ENCODE data around the gene DLG5. TPM values are rescaled to one million over a fixed set of nuclear protein-coding genes. Genes with fewer than 3 reads are reported as not detected.

Gene DLG5
- total RNA-seq, 2 donors from 2014 or later: 12.0 to 13.6 TPM

DNA sequence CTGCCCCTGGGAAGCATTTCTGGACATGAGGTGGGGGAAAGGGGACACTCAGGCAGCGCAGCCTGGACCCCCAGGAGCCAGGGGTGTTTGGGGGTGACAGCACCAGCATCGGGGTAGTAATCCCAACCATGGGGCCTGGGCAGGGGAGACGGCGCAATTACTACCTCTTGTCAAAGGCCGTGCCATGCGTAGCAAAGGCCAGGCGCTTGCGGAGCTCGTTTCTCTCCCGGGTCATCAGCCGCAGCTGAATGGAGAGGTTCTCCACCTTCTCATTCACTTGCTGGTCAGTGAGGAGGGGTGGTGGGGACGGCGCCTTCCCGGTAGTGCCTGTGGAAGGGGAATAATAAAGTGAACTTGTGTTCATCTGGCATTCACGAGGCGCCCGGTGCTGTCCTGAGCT lies 70.0 kb downstream of the DLG5 start:
- ATAC-seq: no peak
- intact Hi-C loops (cut with DNase I): no loop called here
- no peak for DNase-seq

DNA sequence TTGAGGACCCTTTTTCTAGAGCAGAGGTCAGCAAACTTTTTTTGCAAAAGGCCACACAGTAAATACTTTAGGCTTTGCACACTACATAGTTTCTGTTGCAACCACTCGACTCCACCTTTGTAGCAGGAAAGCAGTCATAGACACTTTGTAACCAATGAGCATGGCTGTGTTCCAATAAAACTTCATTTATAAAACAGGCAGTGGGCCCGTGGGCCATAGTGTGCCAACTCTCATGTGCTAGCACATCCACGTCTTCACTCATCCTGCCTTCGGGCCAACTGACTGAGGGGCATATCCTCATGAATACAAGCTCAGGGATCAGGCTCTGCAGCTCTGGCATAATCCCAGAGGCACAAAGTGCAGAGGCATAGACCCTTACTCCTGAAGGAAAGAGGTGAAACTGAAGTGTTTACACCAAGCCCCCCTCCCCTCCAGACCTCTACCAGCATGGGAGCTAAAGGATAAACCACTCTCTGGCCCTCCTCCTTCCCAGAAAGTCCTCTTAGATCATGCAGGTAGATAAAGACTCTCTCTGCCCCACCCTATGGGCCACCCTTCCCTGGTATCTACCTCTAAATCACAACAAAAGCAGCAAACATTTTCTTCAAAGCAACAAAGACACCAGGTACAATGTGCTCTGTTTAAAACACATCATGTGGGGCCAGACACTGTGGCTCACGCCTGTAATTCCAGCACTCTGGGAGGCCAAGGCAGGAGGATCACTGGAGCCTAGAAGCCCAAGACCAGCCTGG lies 71.0 kb downstream of the DLG5 start:
- intact Hi-C loops (cut with DNase I): no loop called here
- DNase-seq: no peak

DNA sequence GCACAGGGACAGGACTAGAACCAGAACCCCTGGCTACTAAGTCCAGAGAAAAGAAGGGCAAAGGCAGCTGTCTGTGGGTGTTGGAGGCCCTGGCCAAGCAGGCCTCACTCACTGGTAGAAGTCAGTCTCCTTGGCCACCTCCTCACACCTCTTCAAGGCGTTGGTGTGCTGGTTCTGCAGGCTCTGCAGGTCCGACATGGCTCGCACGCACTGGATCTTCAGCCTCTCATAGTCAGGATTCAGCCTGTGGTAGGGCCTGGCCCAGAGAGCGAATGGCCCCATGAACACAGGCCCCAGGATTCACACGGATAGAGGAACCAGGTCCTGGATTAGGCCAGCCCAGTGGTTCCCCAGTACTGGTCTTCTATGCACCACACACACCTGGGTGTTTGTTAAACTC lies 72.4 kb downstream of the DLG5 start:
- DNase-seq: no peak
- intact Hi-C loops (cut with DNase I): no loop called here
- ATAC-seq: no peak

More for the DNA sequence above, 71.0 kb downstream of the DLG5 start:
- no peak for ATAC-seq

DNA sequence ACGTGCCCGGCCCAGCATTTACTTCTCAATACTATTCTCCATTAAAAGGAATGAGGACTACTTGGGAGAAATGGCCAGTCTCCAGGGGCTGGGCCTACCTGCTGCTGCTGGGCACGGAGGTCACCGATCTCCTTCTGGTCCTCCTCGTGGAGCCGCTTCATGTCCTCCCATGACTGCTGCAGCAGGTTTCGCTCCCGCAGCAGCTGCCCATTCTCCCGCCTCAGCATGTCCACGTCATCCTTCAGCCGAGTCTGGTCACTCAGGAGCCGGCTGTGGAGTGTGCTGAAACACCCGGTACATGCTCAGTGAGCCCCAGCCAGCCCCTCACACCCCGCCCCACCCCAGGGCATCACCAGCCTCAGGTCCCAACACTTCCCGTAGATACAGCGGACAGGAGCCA lies 73.3 kb downstream of the DLG5 start:
- DNase-seq (no peak), ATAC-seq (no peak)
- intact Hi-C loops (cut with DNase I): no loop called here

DNA sequence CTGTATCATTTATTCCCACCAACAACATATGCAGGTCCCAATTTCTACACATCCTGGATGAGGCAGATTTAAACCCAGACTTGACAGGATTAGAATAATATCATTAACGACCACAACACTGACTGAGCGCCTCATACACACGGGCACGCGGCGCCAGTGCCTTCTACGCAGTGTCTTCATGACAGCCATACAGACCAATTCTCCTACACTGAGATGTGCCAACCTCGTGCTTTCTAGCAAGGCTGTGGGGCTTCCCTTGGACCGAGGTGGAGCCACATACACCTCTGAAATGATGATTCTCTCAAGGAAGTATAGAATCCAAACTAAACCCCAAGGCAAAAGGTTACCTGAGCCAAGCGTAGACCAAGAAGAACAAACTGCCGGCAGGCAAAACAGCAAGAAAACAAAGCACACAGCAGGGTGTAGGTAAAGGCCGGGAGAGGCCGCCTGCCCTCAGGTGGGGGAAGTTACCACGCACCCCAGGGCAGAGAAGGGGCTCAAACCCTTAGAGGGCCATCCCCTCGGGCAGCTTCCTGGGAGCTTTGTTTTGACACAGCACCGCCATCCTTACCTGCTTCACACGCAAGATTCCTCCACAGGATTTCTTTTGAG lies 75.8 kb downstream of the DLG5 start:
- no peak for ATAC-seq
- DNase-seq: no peak
- intact Hi-C loops (cut with DNase I): no loop called here

DNA sequence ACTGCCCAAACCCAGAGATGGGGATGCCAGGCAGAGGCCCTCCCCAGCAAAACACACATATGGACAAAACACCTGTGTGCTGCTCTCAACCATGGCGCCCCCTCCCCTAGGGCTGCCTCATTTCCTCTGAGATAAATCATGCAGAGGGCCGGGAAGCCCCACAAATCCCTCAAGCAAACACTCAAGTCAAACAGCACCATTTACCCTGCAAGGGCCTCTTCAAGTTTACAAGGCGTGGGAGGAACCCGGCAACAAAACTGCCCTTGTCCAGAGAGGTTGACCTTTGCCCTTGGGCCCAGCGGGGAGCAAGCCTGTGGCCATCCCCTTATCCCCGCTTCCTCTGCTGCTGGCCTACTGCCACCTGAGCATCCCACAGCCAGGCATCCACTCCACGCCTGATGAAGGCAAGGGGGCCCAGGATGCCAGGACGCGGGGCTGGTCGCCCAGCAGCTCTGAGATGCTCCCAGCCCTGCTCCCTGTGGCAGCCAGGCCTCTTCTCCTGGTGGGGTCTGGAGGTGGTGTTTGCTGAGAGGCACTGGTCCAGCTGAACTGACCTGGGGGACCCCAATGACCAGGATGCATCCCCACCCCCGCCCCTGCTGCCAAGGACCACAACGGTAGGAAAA lies 77.4 kb downstream of the DLG5 start:
- no peak for DNase-seq

DNA sequence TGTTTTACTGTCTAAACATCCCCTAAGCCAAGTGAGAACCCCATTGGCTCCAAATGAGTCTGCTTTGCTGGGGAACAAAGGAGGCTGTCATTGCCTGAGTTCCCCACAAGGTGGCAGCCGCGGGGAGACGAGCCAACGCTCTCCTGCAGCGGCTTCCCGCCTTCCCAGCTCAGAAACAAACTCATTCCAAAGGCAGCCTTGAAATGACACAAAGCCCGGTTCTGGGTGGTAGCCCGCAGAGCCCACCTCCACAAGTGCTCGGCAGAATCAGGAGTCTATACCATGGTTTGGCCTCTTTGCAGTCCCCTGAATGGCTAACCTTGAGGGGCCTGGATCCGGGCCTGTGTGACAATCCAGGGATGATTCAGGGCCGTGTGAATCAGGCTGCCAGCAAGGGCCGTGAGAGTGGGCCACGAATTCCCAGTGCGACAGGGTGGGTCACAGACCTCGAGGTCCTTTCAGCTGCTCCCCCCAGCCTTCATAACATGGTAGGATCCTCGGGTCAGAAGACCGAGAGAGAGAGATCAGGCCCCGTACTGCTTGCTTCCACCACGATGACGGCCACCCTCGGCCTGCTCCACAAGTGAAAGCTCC lies 79.7 kb downstream of the DLG5 start:
- DNase-seq (peak; percentile 73), ATAC-seq (peak; percentile 78 to 79)
- intact Hi-C loops (cut with DNase I): loop anchor here (2.0 to 10.0 kb wide), 4 partner anchors 80 to 182 kb away; partner anchors contain the start of genes DLG5 (in 1 of the 2) and POLR3A (in 1 of the 2)

More for the DNA sequence above, 77.4 kb downstream of the DLG5 start:
- ATAC-seq: no peak
- intact Hi-C loops (cut with DNase I): loop anchor here (5.0 to 10.0 kb wide), 3 partner anchors 78 to 126 kb away; partner anchors contain the start of gene DLG5 (in 1 of the 2)

DNA sequence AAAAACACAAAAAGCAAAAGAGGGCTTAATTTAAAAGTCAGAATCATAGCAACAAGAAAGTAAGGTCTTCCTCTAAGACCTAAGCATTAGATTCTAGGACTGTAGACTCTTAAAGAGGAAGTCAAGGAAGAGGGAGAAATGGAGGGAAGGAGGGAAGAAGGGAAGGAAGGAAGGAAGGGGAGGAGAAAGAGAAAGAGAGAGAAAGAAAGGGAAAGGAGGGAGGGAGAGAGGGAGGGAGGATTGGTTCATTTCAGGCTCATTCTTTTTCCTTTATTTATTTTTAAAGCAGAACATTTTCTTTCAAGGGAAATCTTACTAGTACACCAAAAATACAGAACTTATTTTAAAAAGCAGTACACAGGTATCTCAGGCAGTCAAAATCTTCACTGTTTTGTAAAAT lies 81.1 kb downstream of the DLG5 start:
- intact Hi-C loops (cut with DNase I): loop anchor here (5.0 to 10.0 kb wide), 3 partner anchors 82 to 129 kb away; partner anchors contain the start of gene DLG5 (in 1 of the 2)
- DNase-seq: no peak
- ATAC-seq: no peak

DNA sequence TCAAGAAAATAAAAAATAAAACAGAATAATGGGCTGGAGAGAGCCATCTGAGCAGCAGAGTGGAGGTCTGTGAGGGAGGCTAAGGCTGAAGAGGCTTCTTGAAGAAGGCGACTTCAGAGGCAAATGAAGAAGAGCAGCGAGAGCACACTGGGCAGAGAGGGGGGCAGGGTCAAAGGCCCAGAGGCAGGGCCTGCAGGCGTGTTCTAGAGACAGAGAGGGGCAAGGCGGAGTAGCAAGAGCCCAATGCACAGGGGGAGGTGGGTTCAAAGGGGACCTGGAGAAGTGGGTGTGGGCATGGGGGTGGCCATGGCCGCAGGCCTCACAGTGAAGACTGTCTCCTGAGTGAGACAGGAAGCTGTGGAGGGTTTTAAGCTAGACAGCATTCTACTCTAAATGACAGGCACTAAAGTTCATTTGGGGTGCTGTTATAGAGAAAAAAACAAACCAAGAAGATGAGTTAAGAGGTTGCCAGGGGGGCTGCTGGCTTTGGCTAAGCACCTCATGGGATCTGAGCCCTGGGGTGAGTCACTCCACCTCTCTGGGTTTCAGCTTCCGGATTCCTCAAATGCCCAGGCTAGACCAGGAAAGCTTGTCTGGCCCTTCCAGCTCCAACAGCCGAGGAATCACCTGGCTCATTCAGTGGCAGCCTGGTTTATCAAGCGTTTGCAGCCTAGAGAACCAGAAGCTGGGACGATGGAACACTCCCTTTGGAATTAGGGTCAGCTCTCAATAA lies 81.7 kb downstream of the DLG5 start:
- DNase-seq: no peak
- intact Hi-C loops (cut with DNase I): loop anchor here (5.0 to 10.0 kb wide), 3 partner anchors 82 to 130 kb away; partner anchors contain the start of gene DLG5 (in 1 of the 2)
- ATAC-seq: peak in 1 of 2 donors; percentile 59

DNA sequence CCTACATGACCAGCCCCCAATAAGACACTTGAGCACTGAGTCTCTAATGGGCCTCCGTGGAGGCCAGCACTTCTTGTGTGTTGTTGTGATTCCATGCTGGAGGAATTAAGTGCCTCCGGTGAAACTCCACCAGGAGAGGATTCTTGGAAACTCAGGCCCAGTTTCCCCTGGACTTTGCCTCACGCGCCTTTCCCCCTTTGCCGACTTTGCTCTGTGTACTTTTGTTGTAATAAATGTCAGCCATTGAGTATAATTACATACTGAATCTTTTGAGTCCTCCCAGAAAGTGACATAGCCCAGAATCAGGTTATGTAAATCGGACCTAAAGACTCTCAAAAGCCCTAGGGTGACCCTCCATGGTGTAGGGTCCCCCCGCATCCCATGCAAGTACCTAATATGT lies 82.4 kb downstream of the DLG5 start:
- intact Hi-C loops (cut with DNase I): loop anchor here in 1 of 2 donors (10.0 kb wide), 1 partner anchor 131 kb away; no protein-coding TSS in a partner anchor
- no peak for DNase-seq
- ATAC-seq: no peak

DNA sequence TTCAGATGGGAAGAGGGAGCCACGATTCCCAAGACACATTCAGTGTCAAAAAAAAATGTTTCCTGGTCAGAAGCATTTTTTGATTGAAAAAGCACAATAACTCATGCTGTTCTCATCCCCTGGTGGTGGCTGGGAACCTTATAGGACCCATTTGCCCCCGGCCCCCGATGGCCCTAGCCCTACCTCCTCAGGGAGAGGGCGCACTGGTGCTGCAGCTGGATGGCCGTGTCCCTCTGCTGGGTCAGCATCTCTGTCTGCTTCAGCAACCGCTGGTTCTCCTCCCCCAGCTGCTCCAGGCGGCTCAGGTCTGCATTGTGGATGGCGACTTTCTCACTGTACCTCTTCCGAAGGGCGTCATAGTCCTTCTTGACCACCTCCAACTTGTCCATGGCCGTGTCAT lies 83.3 kb downstream of the DLG5 start:
- no peak for DNase-seq
- intact Hi-C loops (cut with DNase I): loop anchor here in 1 of 2 donors (10.0 kb wide), 1 partner anchor 132 kb away; no protein-coding TSS in a partner anchor
- ATAC-seq: no peak

DNA sequence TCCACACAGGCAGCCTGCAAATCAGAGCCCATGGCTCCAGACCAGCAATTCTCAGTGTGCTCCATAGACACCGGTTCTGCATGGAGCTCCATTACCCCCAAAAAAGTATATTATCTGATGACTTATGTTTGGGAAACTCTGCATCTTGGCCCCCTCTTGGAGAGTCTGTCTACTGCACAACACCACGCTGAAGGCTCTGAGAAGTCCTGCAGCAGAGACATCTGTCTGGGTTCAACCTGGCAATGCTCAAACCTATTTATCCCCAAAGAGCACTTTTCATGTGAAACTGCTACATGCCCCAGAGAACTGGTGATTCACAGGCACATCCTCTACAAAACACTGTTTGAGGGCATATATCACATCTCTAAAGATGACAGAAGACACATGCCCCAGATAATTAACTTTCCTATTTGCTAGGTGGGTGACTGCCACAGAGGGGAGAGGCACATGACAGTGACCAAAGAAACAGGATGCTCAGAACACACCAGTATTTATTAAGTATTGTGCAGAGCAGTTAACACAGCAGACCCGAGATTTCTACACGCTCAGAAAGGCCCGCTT lies 83.8 kb downstream of the DLG5 start:
- no peak for ATAC-seq
- DNase-seq: no peak
- intact Hi-C loops (cut with DNase I): loop anchor here in 1 of 2 donors (10.0 kb wide), 1 partner anchor 132 kb away; no protein-coding TSS in a partner anchor

DNA sequence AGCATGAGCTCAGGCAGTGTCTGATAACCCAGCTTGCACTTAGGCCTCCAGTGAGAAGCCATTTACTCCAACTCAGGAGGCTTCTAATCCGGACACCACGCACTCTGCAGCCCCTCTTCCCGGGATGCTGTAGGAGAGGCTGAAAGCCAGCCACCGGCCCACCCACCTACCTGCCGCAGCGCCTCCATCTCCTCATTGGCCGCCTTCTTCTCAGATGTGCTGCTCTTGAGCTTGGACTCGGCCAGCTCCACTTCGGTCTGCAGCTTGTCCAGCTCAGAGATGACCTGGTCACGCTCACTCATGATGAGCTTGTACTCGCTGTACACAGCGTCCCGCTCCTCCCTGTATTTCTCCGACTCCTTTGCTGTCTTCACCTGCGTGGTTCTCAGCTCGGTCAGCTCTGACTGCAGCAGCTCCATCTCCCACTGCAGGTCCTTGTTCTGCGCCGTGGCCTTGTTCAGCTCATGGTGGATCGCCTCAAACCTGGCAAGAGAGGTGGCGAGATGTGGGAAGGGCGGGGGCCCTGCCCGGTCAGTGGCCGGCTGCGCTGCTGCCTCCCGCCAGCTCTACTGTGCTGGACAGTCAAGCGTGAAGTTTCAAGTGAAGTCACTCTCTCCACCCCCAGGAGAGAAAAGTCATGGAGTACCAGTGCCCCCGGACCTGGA lies 84.7 kb downstream of the DLG5 start:
- intact Hi-C loops (cut with DNase I): loop anchor here in 1 of 2 donors (10.0 kb wide), 1 partner anchor 133 kb away; no protein-coding TSS in a partner anchor
- no peak for ATAC-seq
- no peak for DNase-seq

DNA sequence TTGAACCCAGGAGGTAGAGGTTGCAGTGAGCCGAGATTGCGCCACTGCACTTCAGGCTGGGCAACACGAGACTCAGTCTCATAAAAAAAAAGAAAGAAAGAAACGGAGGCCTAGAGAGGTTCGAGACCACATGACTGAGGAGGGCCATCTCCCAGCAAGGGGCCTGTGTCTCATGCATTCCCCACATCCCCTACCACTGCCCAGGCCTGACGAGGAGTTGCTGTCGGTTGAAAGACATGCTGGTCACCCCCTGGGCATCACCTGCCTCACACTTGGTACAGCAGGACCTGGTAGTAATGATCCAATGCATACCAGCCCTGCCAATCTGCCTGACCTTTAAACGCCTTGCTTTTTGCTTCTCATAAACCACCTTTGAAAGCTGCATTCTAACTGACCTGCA lies 85.9 kb downstream of the DLG5 start:
- intact Hi-C loops (cut with DNase I): loop anchor here in 1 of 2 donors (10.0 kb wide), 1 partner anchor 134 kb away; no protein-coding TSS in a partner anchor
- no peak for DNase-seq
- no peak for ATAC-seq

DNA sequence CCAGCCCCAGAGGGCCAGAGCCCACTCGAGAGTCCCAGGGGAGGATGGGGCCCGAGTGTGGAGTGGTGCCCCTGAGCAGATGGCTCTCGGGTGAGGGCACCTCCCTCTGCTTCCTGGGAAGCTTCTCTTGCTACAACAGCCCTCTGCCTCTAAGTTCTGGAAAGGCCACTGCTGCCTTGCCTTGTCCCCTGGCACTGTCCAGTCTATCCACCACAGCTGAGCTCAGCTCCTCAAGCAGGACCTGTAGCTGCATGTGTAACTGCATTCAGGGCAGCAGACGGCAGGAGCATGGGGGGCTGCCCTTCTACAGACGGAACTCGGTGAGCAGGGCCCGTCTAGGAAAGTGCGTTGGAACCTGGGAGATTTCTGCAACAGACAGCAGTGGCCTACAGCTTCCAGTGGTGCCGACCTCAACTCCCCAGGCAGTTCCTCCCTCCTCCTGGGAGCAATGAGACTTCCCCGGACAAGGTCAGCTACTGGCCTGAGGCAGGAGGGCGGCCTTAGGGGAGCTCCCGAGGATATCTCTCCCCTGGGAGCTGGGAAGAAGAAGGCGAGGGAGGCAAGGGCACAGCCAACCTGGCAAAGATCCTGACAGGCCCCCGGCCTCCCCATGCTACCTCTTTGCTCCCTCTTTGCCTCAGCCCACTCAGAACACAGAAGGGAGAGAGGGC lies 88.5 kb downstream of the DLG5 start:
- no peak for DNase-seq
- peak in 1 of 2 donors; percentile 13 for ATAC-seq
- intact Hi-C loops (cut with DNase I): no loop called here

DNA sequence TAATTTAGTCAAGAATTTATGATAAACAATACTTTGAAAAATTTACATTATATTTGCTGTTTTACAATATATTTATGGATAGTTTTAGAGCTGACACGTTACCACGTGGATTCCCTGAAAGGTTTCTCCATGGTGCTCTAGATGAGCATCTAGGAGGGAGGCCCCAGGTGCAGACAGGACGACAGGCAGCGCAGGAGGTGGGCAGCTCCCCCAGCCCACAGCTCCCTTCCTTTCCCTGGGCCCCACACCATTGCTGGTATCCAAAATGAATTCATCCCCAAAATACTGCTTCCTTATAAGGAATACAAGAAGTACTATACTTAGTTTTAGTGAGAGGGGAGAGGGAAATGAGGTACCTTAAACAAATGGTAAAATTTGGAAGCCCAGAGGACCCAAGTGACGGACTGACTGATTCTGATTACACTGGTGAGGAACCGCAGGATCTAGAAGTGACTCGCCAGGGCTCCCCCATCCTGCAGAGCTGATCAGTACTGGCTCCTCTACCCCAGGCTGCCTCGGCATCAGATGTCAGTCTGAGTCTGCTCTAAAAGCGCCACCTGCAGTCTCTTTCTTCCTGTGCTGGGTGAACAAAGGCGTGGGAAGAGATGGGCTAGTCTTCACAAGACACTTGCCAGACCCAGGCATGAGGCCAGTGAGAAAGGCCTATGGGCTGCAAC lies 89.2 kb downstream of the DLG5 start:
- no peak for DNase-seq
- peak; percentile 2 to 28 for ATAC-seq

More for the DNA sequence above, 89.2 kb downstream of the DLG5 start:
- intact Hi-C loops (cut with DNase I): no loop called here

Measured in left cardiac atrium (tissue), 4 donors.